T-cell (primary cell): Measurements from ENCODE around the gene TAOK1. TPM values are rescaled to one million over a fixed set of nuclear protein-coding genes. Genes with fewer than 3 reads are reported as not detected.

Experiments used
- ATAC-seq, 4 experiments: fragments of 200-7000 bp in 3 of 4; fragments of 150-1000 bp in 1 of 4; cut with Tn5 transposase; replicated peaks in 1 of 4; 1 replicate in 3 of 4; 2 replicates in 1 of 4; pipeline ENCODE4 v1.10.0; 2021; ENCODE audit warnings: moderate library complexity in 3 of 4, mild to moderate bottlenecking in 2 of 4, moderate number of reproducible peaks in 1 of 4
- CTCF ChIA-PET, 2 donors: fragments of 300-600 bp; sonication (Branson Sonifier 250); formaldehyde crosslinking; loops; one replicate each; lab custom pipeline; 2022; ENCODE audit warnings: antibody characterized with exemption in 2 of 2; lab: Charles Lee
- POLR2A ChIA-PET, 2 donors: fragments of 300-600 bp; sonication (Branson Sonifier 250); formaldehyde crosslinking; loops; one replicate each; lab custom pipeline; 2022; ENCODE audit warnings: antibody characterized with exemption in 2 of 2; lab: Charles Lee
- DNase-seq, 35 experiments: peaks; one replicate each; pipeline versions ENCODE4 v3.0.0 to v3.0.0-alpha.2; 2013 to 2023
- H3K27ac ChIP-seq: one replicate; pipeline ENCODE4 v1.5.1; 2013; ENCODE audit warnings: low read length
- H3K27me3 ChIP-seq, 2 experiments: replicated peaks in 1 of 2; 1 replicate in 1 of 2; 2 replicates in 1 of 2; pipeline versions ENCODE4 v1.6.1 to v1.7.0; 2013; ENCODE audit warnings: low read length in 1 of 2, mixed read lengths in 1 of 2; ENCODE audit not compliant: control insufficient read depth in 2 of 2, insufficient read depth in 2 of 2; ENCODE audit errors: extremely low read depth in 1 of 2
- H3K36me3 ChIP-seq, 2 donors: 1 replicate in 1 of 2; 2 replicates in 1 of 2; pipeline versions ENCODE4 v1.6.1 to v1.7.0; 2013; ENCODE audit warnings: low read length in 1 of 2; ENCODE audit not compliant: control insufficient read depth in 2 of 2, insufficient read depth in 1 of 2; ENCODE audit errors: extremely low read depth in 1 of 2
- H3K4me1 ChIP-seq, 2 experiments: 1 replicate in 1 of 2; 2 replicates in 1 of 2; pipeline versions ENCODE4 v1.6.1 to v1.7.0; 2013; ENCODE audit warnings: low read length in 2 of 2, mixed read lengths in 1 of 2; ENCODE audit not compliant: insufficient read depth in 2 of 2, control insufficient read depth in 1 of 2; ENCODE audit errors: extremely low read depth in 1 of 2
- H3K4me3 ChIP-seq, 2 donors: 1 replicate in 1 of 2; 2 replicates in 1 of 2; pipeline versions ENCODE4 v1.5.1 to v1.7.0; 2013; ENCODE audit warnings: mild to moderate bottlenecking in 2 of 2, low read length in 1 of 2, moderate library complexity in 1 of 2; ENCODE audit not compliant: control insufficient read depth in 1 of 2; ENCODE audit errors: extremely low read depth in 1 of 2
- H3K9me3 ChIP-seq: 2 replicates; pipeline ENCODE4 v1.7.0; 2013
- H3K27ac Mint-ChIP-seq, 2 donors: one replicate each; pipeline ENCODE4 v1.8.0; 2020 to 2021; ENCODE audit warnings: mild to moderate bottlenecking in 2 of 2, mixed read lengths in 2 of 2
- H3K27me3 Mint-ChIP-seq, 2 donors: one replicate each; pipeline ENCODE4 v1.8.0; 2021 to 2022; ENCODE audit warnings: mixed read lengths in 2 of 2
- H3K36me3 Mint-ChIP-seq: one replicate; pipeline ENCODE4 v1.8.0; 2021; ENCODE audit warnings: mixed read lengths
- H3K4me1 Mint-ChIP-seq, 3 donors: one replicate each; pipeline ENCODE4 v1.8.0; 2020 to 2022; ENCODE audit warnings: mixed read lengths in 3 of 3, mild to moderate bottlenecking in 1 of 3
- H3K4me3 Mint-ChIP-seq, 3 donors: one replicate each; pipeline ENCODE4 v1.8.0; 2020 to 2022; ENCODE audit warnings: mild to moderate bottlenecking in 3 of 3, mixed read lengths in 3 of 3, moderate library complexity in 3 of 3
- H3K9me3 Mint-ChIP-seq, 3 donors: one replicate each; pipeline ENCODE4 v1.8.0; 2020 to 2022; ENCODE audit warnings: mixed read lengths in 3 of 3
- WGBS: methylation state at CpG from one replicate; pipeline ENCODE4 v1.1.5; 2013; ENCODE audit warnings: missing lambda C conversion rate; ENCODE audit not compliant: insufficient coverage; 5-methylcytosine and 5-hydroxymethylcytosine counted together
- total RNA-seq, 35 experiments: library from RNA in 6 of 35; stranded (reverse) in 6 of 35; fragments of 120-200 nt in 1 of 35; gene quantifications; one replicate each; pipeline versions ENCODE4 v1.2.1 to v1.2.4 and lab custom pipeline; 2013 to 2026

TAOK1 gene
- total RNA-seq, 5 donors from 2014 or later (not counting 1 experiment from before 2014, with no cell fraction given), result 57.7 to 63.4 (median 61.7) TPM

GRCh38 chr17:29572691-29573557 is 182.8 kb downstream of the TAOK1 start:
- Mint-ChIP-seq H3K4me1 (peaks cover 12 to 20% (median 16%) of the 10 kb centered on the region in 3 donors), H3K27me3 (no peaks in the 10 kb centered on the region), H3K36me3 (peaks cover 3% of the 10 kb centered on the region), H3K4me3 (no peak overlapping the region), H3K27ac (no peak overlapping the region), H3K9me3 (no peaks in the 10 kb centered on the region)
- Histone ChIP-seq H3K36me3 (peaks cover 26 to 52% of the 10 kb centered on the region in 2 donors), H3K4me3 (no peak overlapping the region), H3K9me3 (no peaks in the 10 kb centered on the region), H3K27me3 (no peaks in the 10 kb centered on the region), H3K27ac (no peak overlapping the region), H3K4me1 (peaks cover 5 to 25% of the 10 kb centered on the region in 2 experiments)
- DNase-seq, result peak in 21 of 35 experiments; percentile 26 to 78 (median 57)
- WGBS, result 42% methylated on average over 42 of the region's 62 CpGs
- ATAC-seq, result peak; percentile 16 to 37 (median 26)
- ChIA-PET CTCF (interaction anchor here (0.6 to 1.5 kb wide), 3 partner anchors 37 to 203 kb away, joined by 5 to 7 read pairs (median 6); no protein-coding TSS in a partner anchor), POLR2A (interaction anchor here in 1 of 2 donors (0.6 kb wide), 1 partner anchor 45 kb away, joined by 3 read pairs; no protein-coding TSS in a partner anchor)

GRCh38 chr17:29573558-29573869 is 183.4 kb downstream of the TAOK1 start:
- Mint-ChIP-seq H3K27me3 (no peaks in the 10 kb centered on the region), H3K27ac (no peak overlapping the region), H3K4me1 (peaks cover 12 to 20% (median 16%) of the 10 kb centered on the region in 3 donors), H3K9me3 (no peaks in the 10 kb centered on the region), H3K4me3 (no peak overlapping the region), H3K36me3 (peaks cover 5% of the 10 kb centered on the region)
- peaks cover 5 to 22% of the 10 kb centered on the region in 2 experiments for H3K4me1 ChIP-seq
- whole genome bisulfite sequencing, result 80% methylated on average over 1 of the region's 6 CpGs
- peaks cover 26 to 58% of the 10 kb centered on the region in 2 donors for H3K36me3 ChIP-seq
- no peak overlapping the region for H3K27ac ChIP-seq
- no peaks in the 10 kb centered on the region for H3K27me3 ChIP-seq
- no peak overlapping the region for H3K4me3 ChIP-seq
- POLR2A ChIA-PET, result no interaction called here
- DNase-seq (peak in 2 of 35 experiments; percentile 4 to 11), ATAC-seq (no peak)
- no peaks in the 10 kb centered on the region for H3K9me3 ChIP-seq
- CTCF ChIA-PET, result interaction anchor here in 1 of 2 donors (0.7 kb wide), 1 partner anchor 166 kb away, joined by 5 read pairs; no protein-coding TSS in a partner anchor

- no peak overlapping the region for H3K27ac ChIP-seq
- Mint-ChIP-seq H3K27ac (no peak overlapping the region), H3K27me3 (no peaks in the 10 kb centered on the region), H3K4me1 (peaks cover 10 to 18% (median 13%) of the 10 kb centered on the region in 3 donors), H3K4me3 (no peak overlapping the region), H3K36me3 (peaks cover 6% of the 10 kb centered on the region), H3K9me3 (no peaks in the 10 kb centered on the region)
- DNase-seq, result peak in 1 of 35 experiments; percentile 11
- no peak for ATAC-seq
- peaks cover 26 to 64% of the 10 kb centered on the region in 2 donors for H3K36me3 ChIP-seq
- H3K27me3 ChIP-seq, result no peaks in the 10 kb centered on the region
- WGBS, result 94% methylated on average over 4 of the region's 14 CpGs
- peaks cover 5 to 17% of the 10 kb centered on the region in 2 experiments for H3K4me1 ChIP-seq
- POLR2A ChIA-PET, result no interaction called here
- CTCF ChIA-PET, result interaction anchor here in 1 of 2 donors (0.6 to 0.7 kb wide), 2 partner anchors 165 to 206 kb away, joined by 5 read pairs; no protein-coding TSS in a partner anchor
- no peaks in the 10 kb centered on the region for H3K9me3 ChIP-seq
- H3K4me3 ChIP-seq, result no peak overlapping the region
These were observed 183.9 kb downstream of the TAOK1 start for GRCh38 chr17:29573871-29574731.

- DNase-seq (peak in 1 of 35 experiments; percentile 12), ATAC-seq (no peak)
- peaks cover 0 to 12% of the 10 kb centered on the region in 2 experiments for H3K4me1 ChIP-seq
- 98% methylated on average over 12 of the region's 17 CpGs for WGBS
- Mint-ChIP-seq H3K4me1 (peaks cover 8 to 13% (median 8%) of the 10 kb centered on the region in 3 donors), H3K27ac (no peak overlapping the region), H3K36me3 (peaks cover 10% of the 10 kb centered on the region), H3K27me3 (no peaks in the 10 kb centered on the region), H3K9me3 (no peaks in the 10 kb centered on the region), H3K4me3 (no peak overlapping the region)
- POLR2A ChIA-PET, result interaction anchor here in 1 of 2 donors (0.6 kb wide), 1 partner anchor 21 kb away, joined by 5 read pairs; no protein-coding TSS in a partner anchor
- H3K36me3 ChIP-seq, result peaks cover 26 to 72% of the 10 kb centered on the region in 2 donors
- CTCF ChIA-PET, result interaction anchor here (0.6 kb wide), 2 partner anchors 205 to 233 kb away, joined by 5 read pairs; no protein-coding TSS in a partner anchor
- no peaks in the 10 kb centered on the region for H3K27me3 ChIP-seq
- H3K27ac ChIP-seq, result no peak overlapping the region
- H3K9me3 ChIP-seq, result no peaks in the 10 kb centered on the region
- H3K4me3 ChIP-seq, result no peak overlapping the region
These were observed 184.8 kb downstream of the TAOK1 start for GRCh38 chr17:29574732-29575510.

GRCh38 chr17:29575511-29576213 is 185.5 kb downstream of the TAOK1 start:
- POLR2A ChIA-PET, result interaction anchor here in 1 of 2 donors (0.6 kb wide), 1 partner anchor 22 kb away, joined by 5 read pairs; no protein-coding TSS in a partner anchor
- peaks cover 12 to 15% (median 12%) of the 10 kb centered on the region in 3 donors for H3K4me1 Mint-ChIP-seq
- peaks cover 31 to 74% of the 10 kb centered on the region in 2 donors for H3K36me3 ChIP-seq
- H3K27me3 ChIP-seq, result no peaks in the 10 kb centered on the region
- CTCF ChIA-PET, result interaction anchor here in 1 of 2 donors (0.6 kb wide), 1 partner anchor 232 kb away, joined by 5 read pairs; no protein-coding TSS in a partner anchor
- H3K9me3 Mint-ChIP-seq, result no peaks in the 10 kb centered on the region
- H3K4me3 Mint-ChIP-seq, result no peak overlapping the region
- ATAC-seq (no peak), DNase-seq (no peak)
- no peaks in the 10 kb centered on the region for H3K27me3 Mint-ChIP-seq
- no peak overlapping the region for H3K27ac ChIP-seq
- H3K27ac Mint-ChIP-seq, result no peak overlapping the region
- no peak overlapping the region for H3K4me3 ChIP-seq
- peaks cover 15% of the 10 kb centered on the region for H3K36me3 Mint-ChIP-seq
- no peaks in the 10 kb centered on the region for H3K9me3 ChIP-seq
- peaks cover 0 to 19% of the 10 kb centered on the region in 2 experiments for H3K4me1 ChIP-seq
- WGBS, result 93% methylated on average over 28 of the region's 28 CpGs
